PC-9 (cell line): Measurements from ENCODE around the gene ZACN. TPM values are rescaled to one million over a fixed set of nuclear protein-coding genes. Genes with fewer than 3 reads are reported as not detected.

Source experiments
- BruUV-seq: library from RNA; stranded (reverse); fragments of 400-500 nt; replicated peaks from 2 replicates; lab custom pipeline; 2021; lab: Mats Ljungman, UMichigan
- CTCF ChIA-PET: fragments of 300-600 bp; sonication (Branson Sonifier 250); formaldehyde crosslinking; loops from one replicate; lab custom pipeline; 2022; ENCODE audit warnings: antibody characterized with exemption; lab: Charles Lee
- POLR2A ChIA-PET: fragments of 300-600 bp; sonication (Branson Sonifier 250); formaldehyde crosslinking; loops from one replicate; lab custom pipeline; 2022; ENCODE audit warnings: antibody characterized with exemption; ENCODE audit not compliant: unreplicated experiment; lab: Charles Lee
- DNase-seq, 2 experiments: peaks; one replicate each; pipeline versions ENCODE4 v3.0.0 to v3.0.0-alpha.2; 2015 to 2022; ENCODE audit warnings: mixed read lengths in 1 of 2
- H2AFZ ChIP-seq: fragments of 200-600 bp; sonication (generic); 2 replicates; pipeline ENCODE4 v1.8.1; 2017; ENCODE audit warnings: antibody characterized with exemption
- H3F3A ChIP-seq: fragments of 200-600 bp; sonication (generic); 2 replicates; pipeline ENCODE4 v1.8.1; 2017; ENCODE audit warnings: antibody characterized with exemption, mild to moderate bottlenecking, low read depth; ENCODE audit not compliant: insufficient read depth
- H3K27ac ChIP-seq: fragments of 200-600 bp; sonication (generic); 2 replicates; pipeline ENCODE4 v1.6.1; 2016; ENCODE audit warnings: mixed run types
- H3K27me3 ChIP-seq: fragments of 200-600 bp; sonication (generic); 2 replicates; pipeline ENCODE4 v1.6.1; 2016; ENCODE audit warnings: low read depth, mixed run types; ENCODE audit not compliant: insufficient read depth
- H3K36me3 ChIP-seq: fragments of 200-600 bp; sonication (generic); 2 replicates; pipeline ENCODE4 v1.6.1; 2016; ENCODE audit warnings: low read depth, mixed run types
- H3K4me1 ChIP-seq: fragments of 200-600 bp; sonication (generic); replicated peaks from 2 replicates; pipeline ENCODE4 v1.6.1; 2016; ENCODE audit warnings: mixed run types; ENCODE audit not compliant: insufficient read depth
- H3K4me2 ChIP-seq: fragments of 200-600 bp; sonication (generic); 2 replicates; pipeline ENCODE4 v1.6.1; 2017; ENCODE audit warnings: mixed run types
- H3K4me3 ChIP-seq: fragments of 200-600 bp; sonication (generic); 2 replicates; pipeline ENCODE4 v1.6.1; 2016; ENCODE audit warnings: mixed run types
- H3K79me2 ChIP-seq: fragments of 200-600 bp; sonication (generic); 2 replicates; pipeline ENCODE4 v1.6.1; 2017; ENCODE audit warnings: low read depth, mixed run types
- H3K9me2 ChIP-seq: fragments of 200-600 bp; sonication (generic); 2 replicates; pipeline ENCODE4 v1.8.1; 2017; ENCODE audit warnings: mild to moderate bottlenecking; ENCODE audit not compliant: insufficient read depth
- H3K9me3 ChIP-seq: fragments of 200-600 bp; sonication (generic); 2 replicates; pipeline ENCODE4 v1.8.1; 2016; ENCODE audit warnings: low read depth; ENCODE audit not compliant: insufficient read depth
- H4K20me1 ChIP-seq: fragments of 200-600 bp; sonication (generic); 2 replicates; pipeline ENCODE4 v1.8.1; 2017; ENCODE audit not compliant: insufficient read depth
- CTCF ChIP-seq: fragments of 200-600 bp; sonication (generic); conservative IDR thresholded peaks from 2 replicates; pipeline ENCODE4 v1.6.1; 2017; ENCODE audit warnings: mixed run types, antibody characterized with exemption, mild to moderate bottlenecking, moderate library complexity
- EZH2 ChIP-seq: fragments of 200-600 bp; sonication (generic); IDR thresholded peaks from 2 replicates; pipeline ENCODE4 v1.8.0; 2017; ENCODE audit warnings: antibody characterized with exemption, low read depth
- intact Hi-C: fragments of 100-400 bp; cut with micrococcal nuclease; formaldehyde crosslinking; loops from one replicate; pipeline ENCODE4 v1.10.0; 2022; ENCODE audit not compliant: unreplicated experiment
- total RNA-seq: library from RNA; stranded (reverse); gene quantifications from 2 replicates; pipeline ENCODE4 v1.2.3, GENCODE V29; 2021

The ZACN gene
- total RNA-seq, 1 experiment from 2014 or later = not detected

- Histone ChIP-seq H3K4me1 (no peaks in the 10 kb centered on the region), H4K20me1 (no peaks in the 10 kb centered on the region), H3K9me2 (no peaks in the 10 kb centered on the region), H3K27me3 (no peaks in the 10 kb centered on the region), H3K4me2 (0 out of 2 replicates have a peak overlapping the region, but pooled peaks have one; percentile 47), H3K9me3 (no peaks in the 10 kb centered on the region), H3K36me3 (no peaks in the 10 kb centered on the region), H3K27ac (no peak overlapping the region), H3F3A (no peaks in the 10 kb centered on the region; the same call in 1 of the 2 replicates), H3K79me2 (no peaks in the 10 kb centered on the region), H2AFZ (no peak overlapping the region), H3K4me3 (no peak overlapping the region)
- DNase-seq = no peak
- ChIA-PET POLR2A (interaction anchor here (0.5 to 0.7 kb wide), 2 partner anchors 58 to 335 kb away, joined by 3 to 13 read pairs; no protein-coding TSS in a partner anchor), CTCF (interaction anchor here (0.6 to 1.5 kb wide), 4 partner anchors 11 to 158 kb away, joined by 4 to 9 read pairs (median 4); no protein-coding TSS in a partner anchor)
- TF ChIP-seq EZH2 = no peak
- TF ChIP-seq CTCF = no peak
- intact Hi-C loops = loop anchor here (1.0 to 5.0 kb wide), 2 partner anchors 157 to 215 kb away; no protein-coding TSS in a partner anchor
- BruUV-seq = no TSS peak
Observed at GRCh38 chr17:76121932-76122430, 43.0 kb downstream of the ZACN start.

DNA sequence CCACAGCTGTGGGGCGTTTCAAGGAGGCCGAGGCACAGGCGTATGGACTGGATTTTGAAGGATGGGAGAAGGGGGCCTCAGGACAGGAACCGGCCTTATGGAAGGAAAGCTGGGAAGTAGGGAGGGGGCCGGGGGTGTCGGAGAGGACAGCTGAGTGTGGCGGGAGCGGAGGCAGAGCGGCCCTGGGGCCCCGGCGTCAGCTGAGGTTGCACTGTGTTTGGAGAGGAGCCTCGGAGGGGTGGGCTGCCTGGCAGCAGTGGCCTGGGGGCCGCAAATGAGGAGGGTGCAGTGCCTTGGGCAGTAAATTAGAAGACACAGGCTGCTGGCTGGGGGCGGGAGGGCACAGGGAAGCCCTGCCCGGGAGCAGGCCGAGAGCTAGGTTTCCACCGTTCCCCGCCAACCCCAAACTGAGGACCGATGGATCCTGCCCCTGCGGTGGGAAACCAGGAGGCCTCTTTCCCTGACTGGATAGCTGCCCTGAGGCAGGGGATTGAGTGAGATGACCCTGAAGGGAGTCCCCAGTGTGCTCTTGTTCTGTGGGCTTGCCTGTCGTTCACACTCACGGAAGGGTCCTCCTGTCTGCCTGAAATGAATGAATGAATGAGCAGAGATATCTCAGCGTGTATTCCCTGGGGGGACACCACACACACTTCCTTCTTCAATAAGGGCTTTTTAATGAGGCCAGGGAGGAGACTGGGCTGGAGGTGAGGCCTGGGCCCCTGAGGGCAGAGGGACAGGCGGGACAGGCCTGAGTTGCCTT lies 43.6 kb downstream of the ZACN start:
- H3K36me3 ChIP-seq = no peaks in the 10 kb centered on the region
- DNase-seq = no peak
- no peak overlapping the region for H3K4me2 ChIP-seq
- no peaks in the 10 kb centered on the region for H3K79me2 ChIP-seq
- H3F3A ChIP-seq = no peaks in the 10 kb centered on the region; the same call in 1 of the 2 replicates
- TF ChIP-seq EZH2 (no peak), CTCF (no peak)
- no peak overlapping the region for H2AFZ ChIP-seq
- no peaks in the 10 kb centered on the region for H3K27me3 ChIP-seq
- intact Hi-C loops = loop anchor here (1.0 to 5.0 kb wide), 2 partner anchors 60 to 215 kb away; no protein-coding TSS in a partner anchor
- CTCF ChIA-PET = interaction anchor here (0.6 to 1.5 kb wide), 4 partner anchors 10 to 56 kb away, joined by 4 to 16 read pairs (median 7); no protein-coding TSS in a partner anchor
- no peak overlapping the region for H3K4me3 ChIP-seq
- no peaks in the 10 kb centered on the region for H3K9me3 ChIP-seq
- no peaks in the 10 kb centered on the region for H3K4me1 ChIP-seq
- BruUV-seq = no TSS peak
- H3K27ac ChIP-seq = no peak overlapping the region
- no peaks in the 10 kb centered on the region for H4K20me1 ChIP-seq
- no peaks in the 10 kb centered on the region for H3K9me2 ChIP-seq
- POLR2A ChIA-PET = no interaction called here

- no peaks in the 10 kb centered on the region for H3K9me2 ChIP-seq
- H4K20me1 ChIP-seq = no peaks in the 10 kb centered on the region
- no peak for DNase-seq
- no peaks in the 10 kb centered on the region for H3K36me3 ChIP-seq
- H3K4me1 ChIP-seq = no peaks in the 10 kb centered on the region
- CTCF ChIA-PET = interaction anchor here (0.7 to 1.5 kb wide), 7 partner anchors 10 to 242 kb away, joined by 4 to 16 read pairs (median 5); no protein-coding TSS in a partner anchor
- H3K27ac ChIP-seq = no peak overlapping the region
- H3K4me2 ChIP-seq = no peak overlapping the region
- no peaks in the 10 kb centered on the region; the same call in 1 of the 2 replicates for H3F3A ChIP-seq
- no peak overlapping the region for H2AFZ ChIP-seq
- no TSS peak for BruUV-seq
- POLR2A ChIA-PET = no interaction called here
- H3K79me2 ChIP-seq = no peaks in the 10 kb centered on the region
- no peak overlapping the region for H3K4me3 ChIP-seq
- H3K27me3 ChIP-seq = no peaks in the 10 kb centered on the region
- no peaks in the 10 kb centered on the region for H3K9me3 ChIP-seq
- no peak for TF ChIP-seq CTCF
- no peak for TF ChIP-seq EZH2
- intact Hi-C loops = loop anchor here (1.0 to 5.0 kb wide), 2 partner anchors 59 to 216 kb away; no protein-coding TSS in a partner anchor
Observed at GRCh38 chr17:76123191-76123499, 44.2 kb downstream of the ZACN start.
